ENCODE results near the gene MYH9.

The MYH9 gene

GRCh38 chr22:36409056-36409455, 21.3 kb upstream of the MYH9 start:
- no peak overlapping the region for H3K4me3 ChIP-seq (ENCODE audit: low read depth, low read length)
- TF ChIP-seq, protein P1, sequence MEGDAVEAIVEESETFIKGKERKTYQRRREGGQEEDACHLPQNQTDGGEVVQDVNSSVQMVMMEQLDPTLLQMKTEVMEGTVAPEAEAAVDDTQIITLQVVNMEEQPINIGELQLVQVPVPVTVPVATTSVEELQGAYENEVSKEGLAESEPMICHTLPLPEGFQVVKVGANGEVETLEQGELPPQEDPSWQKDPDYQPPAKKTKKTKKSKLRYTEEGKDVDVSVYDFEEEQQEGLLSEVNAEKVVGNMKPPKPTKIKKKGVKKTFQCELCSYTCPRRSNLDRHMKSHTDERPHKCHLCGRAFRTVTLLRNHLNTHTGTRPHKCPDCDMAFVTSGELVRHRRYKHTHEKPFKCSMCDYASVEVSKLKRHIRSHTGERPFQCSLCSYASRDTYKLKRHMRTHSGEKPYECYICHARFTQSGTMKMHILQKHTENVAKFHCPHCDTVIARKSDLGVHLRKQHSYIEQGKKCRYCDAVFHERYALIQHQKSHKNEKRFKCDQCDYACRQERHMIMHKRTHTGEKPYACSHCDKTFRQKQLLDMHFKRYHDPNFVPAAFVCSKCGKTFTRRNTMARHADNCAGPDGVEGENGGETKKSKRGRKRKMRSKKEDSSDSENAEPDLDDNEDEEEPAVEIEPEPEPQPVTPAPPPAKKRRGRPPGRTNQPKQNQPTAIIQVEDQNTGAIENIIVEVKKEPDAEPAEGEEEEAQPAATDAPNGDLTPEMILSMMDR (IDR thresholded peaks at IDR 0.05; ENCODE audit: low read depth, low read length): no peak

- H3K4me3 ChIP-seq (ENCODE audit: low read depth, low read length): no peak overlapping the region
- TF ChIP-seq, protein P1 (IDR thresholded peaks at IDR 0.05; ENCODE audit: low read depth, low read length): no peak
Observed at GRCh38 chr22:36406721-36407120, 19.0 kb upstream of the MYH9 start.

DNA sequence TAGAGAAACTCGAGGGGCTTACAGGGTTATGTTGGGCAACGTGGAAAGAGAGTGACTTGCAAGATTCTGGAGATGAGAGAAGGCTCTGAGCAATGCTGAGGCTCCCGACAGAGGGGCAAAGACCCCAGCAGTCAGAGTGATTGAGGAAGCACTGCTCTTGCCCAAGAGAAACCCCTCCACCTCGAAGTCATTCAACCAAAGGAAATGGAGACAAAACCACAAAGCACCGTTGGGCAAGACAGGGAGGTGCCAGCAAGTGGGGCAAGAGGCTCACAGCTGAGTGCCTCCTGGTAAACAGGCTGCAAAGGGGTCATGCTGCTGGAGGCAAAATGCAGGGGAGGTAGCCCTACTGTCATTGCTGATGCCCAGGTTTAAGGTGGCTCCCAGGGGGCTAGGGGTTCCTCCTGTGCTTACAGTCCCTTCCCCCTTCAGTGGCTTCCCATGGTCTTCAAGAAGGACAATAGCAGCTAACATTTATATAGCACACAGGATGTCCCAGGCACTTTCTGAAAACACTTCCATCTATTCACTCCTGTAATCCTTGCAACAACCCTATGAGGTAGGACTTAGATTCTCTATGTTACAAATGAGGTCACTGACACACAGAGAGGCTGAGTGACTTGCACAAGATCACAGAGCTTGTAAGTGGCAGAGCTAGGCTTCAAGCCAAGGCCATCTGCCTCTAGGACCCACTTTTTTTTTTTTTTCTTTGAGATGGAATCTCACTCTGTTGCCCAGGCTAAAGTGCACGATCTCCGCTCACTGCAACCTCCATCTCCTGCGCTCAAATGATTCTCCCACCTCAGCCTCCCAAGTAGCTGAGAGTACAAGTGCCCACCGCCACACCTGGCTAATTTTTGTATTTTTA, 18.1 kb upstream of the MYH9 start:
- H3K4me3 ChIP-seq (ENCODE audit: low read depth, low read length): no peak overlapping the region
- TF ChIP-seq, protein P1 (IDR thresholded peaks at IDR 0.05; ENCODE audit: low read depth, low read length): no peak

DNA sequence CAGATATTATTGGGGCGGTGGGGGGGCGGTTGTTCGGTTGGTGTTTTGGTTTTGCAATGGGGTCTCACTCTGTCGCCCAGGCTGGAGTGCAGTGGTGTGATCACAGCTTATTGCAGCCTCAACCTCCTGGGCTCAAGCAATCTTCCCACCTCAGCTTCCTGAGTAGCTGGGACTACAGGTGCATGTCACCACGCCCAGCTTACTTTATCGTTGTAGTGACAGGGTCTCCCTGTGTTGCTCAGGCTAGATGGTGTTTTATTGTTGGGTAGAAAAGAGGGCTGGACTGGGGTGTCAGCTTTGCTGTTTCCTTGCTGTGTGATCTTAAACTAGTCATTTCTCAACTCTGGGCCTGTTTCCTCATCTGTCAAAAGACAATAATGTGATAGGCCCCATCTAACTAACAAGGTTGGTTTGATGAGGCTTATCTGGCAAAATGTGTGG, 17.5 kb upstream of the MYH9 start:
- TF ChIP-seq, protein P1 (IDR thresholded peaks at IDR 0.05; ENCODE audit: low read depth, low read length): no peak
- no peak overlapping the region for H3K4me3 ChIP-seq (ENCODE audit: low read depth, low read length)

DNA sequence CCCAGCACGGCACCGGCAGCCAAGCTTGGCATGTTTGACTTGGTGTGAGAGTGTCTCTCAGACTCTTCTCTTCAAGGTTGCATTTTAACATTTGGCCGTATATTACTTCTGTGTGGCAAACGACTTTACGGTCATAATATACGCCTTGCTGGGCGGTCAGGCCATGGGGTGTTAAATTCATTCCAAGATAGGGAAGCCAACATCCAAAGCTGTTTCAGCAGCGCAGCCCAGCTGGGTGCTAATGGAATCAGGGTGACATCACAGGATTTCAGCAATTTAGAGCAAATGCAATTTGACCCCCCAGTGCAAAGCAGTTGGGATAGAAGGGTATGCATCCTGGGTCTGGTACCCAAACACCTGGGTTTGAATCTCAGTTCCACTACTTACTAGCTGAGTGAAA, 16.7 kb upstream of the MYH9 start:
- TF ChIP-seq, protein P1 (IDR thresholded peaks at IDR 0.05; ENCODE audit: low read depth, low read length): no peak
- H3K4me3 ChIP-seq (ENCODE audit: low read depth, low read length): no peak overlapping the region

DNA sequence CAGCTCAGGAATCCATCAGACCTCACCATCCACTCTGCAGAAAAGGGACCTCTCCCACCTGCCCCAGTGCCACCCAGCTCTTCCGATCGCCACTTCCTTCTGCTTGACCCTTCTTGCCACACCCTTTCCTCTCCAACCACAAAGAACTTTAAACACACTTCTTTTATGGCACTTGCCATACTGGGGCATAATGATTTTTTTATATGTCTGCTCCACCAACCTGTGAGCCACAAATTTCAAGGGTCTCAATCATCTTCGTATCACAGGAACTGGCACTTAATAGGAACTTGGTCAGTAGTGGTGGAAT, 11.7 kb upstream of the MYH9 start:
- TF ChIP-seq, protein P1 (IDR thresholded peaks at IDR 0.05; ENCODE audit: low read depth, low read length): no peak

GRCh38 chr22:36398601-36399471, 11.1 kb upstream of the MYH9 start:
- H3K4me3 ChIP-seq (ENCODE audit: low read depth, low read length): no peak overlapping the region
- TF ChIP-seq, protein P1 (IDR thresholded peaks at IDR 0.05; ENCODE audit: low read depth, low read length): no peak

More for the DNA sequence above, 11.7 kb upstream of the MYH9 start:
- H3K4me3 ChIP-seq (ENCODE audit: low read depth, low read length): no peak overlapping the region
